GM10847 (cell line): ENCODE results near the gene CCDC88B.

Source experiments
- POLR2A ChIP-seq: IDR thresholded peaks from 2 replicates; pipeline ENCODE4 v1.6.1; 2011; ENCODE audit not compliant: insufficient read length; ENCODE audit errors: extremely low read depth

Gene CCDC88B, protein sequence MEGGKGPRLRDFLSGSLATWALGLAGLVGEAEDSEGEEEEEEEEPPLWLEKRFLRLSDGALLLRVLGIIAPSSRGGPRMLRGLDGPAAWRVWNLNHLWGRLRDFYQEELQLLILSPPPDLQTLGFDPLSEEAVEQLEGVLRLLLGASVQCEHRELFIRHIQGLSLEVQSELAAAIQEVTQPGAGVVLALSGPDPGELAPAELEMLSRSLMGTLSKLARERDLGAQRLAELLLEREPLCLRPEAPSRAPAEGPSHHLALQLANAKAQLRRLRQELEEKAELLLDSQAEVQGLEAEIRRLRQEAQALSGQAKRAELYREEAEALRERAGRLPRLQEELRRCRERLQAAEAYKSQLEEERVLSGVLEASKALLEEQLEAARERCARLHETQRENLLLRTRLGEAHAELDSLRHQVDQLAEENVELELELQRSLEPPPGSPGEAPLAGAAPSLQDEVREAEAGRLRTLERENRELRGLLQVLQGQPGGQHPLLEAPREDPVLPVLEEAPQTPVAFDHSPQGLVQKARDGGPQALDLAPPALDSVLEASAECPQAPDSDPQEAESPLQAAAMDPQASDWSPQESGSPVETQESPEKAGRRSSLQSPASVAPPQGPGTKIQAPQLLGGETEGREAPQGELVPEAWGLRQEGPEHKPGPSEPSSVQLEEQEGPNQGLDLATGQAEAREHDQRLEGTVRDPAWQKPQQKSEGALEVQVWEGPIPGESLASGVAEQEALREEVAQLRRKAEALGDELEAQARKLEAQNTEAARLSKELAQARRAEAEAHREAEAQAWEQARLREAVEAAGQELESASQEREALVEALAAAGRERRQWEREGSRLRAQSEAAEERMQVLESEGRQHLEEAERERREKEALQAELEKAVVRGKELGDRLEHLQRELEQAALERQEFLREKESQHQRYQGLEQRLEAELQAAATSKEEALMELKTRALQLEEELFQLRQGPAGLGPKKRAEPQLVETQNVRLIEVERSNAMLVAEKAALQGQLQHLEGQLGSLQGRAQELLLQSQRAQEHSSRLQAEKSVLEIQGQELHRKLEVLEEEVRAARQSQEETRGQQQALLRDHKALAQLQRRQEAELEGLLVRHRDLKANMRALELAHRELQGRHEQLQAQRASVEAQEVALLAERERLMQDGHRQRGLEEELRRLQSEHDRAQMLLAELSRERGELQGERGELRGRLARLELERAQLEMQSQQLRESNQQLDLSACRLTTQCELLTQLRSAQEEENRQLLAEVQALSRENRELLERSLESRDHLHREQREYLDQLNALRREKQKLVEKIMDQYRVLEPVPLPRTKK (N-terminal part only)

GRCh38 chr11:64339754-64340408, at the start of gene CCDC88B:
CCDC88B (plus strand) TSS chr11:64340204; CDS start chr11:64340267, 63 bp downstream.
- peak; percentile 63 for TF ChIP-seq POLR2A

DNA sequence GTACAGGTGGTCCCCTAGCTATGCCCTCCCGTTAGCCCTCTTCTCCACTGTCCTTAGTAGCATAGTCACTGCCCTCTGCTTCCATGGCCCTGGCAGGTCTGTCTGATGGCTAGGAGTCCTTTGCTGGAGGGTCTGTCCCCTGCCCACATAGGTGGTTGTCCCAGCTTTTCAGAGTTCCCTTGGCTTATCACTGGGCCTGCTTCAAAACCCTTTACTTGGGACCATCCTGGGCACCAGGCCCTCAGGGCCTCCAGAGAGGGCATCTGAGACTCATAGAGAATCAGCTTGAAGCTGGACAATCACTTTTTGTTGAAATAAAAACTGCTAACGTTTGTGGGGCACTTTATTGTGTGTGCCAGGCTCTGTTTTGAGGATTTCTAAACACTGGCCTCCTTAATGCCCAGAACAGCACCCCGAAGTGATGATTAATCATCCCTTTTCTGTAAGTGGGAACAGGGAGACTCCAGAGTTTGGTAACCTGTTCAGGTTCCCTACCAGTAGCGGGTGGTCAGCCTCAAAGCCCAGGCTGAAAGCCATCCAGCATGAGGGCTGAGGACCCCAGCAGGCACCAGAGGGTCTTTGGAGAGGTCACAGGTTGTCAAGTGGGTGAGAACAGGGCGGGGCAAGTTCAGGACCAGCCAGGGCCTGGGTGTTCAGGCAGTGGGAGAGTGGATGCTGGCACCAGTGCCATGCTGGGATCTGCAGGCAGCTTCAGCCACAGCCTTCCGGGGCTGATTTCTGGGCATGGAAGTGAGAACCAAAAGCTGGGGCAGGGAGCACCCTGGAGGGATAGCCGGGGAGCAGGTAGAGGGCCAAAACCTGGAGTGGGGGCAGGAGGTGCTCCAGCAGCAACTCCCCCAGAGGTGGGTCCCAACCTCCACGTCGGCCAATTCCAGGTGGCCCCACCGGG, 49.4 kb upstream of the CCDC88B start:
- no peak for TF ChIP-seq POLR2A

- TF ChIP-seq POLR2A = no peak
Observed at GRCh38 chr11:64291262-64291751, 48.7 kb upstream of the CCDC88B start, which contains the start of gene KCNK4. KCNK4 (plus strand) TSS chr11:64291302; CDS start chr11:64293019, 1,717 bp downstream.

GRCh38 chr11:64291752-64292459, 48.1 kb upstream of the CCDC88B start:
- TF ChIP-seq POLR2A = no peak

GRCh38 chr11:64292460-64293254, 47.3 kb upstream of the CCDC88B start:
- TF ChIP-seq POLR2A = no peak

GRCh38 chr11:64294774-64295173, 45.2 kb upstream of the CCDC88B start:
- no peak for TF ChIP-seq POLR2A

DNA sequence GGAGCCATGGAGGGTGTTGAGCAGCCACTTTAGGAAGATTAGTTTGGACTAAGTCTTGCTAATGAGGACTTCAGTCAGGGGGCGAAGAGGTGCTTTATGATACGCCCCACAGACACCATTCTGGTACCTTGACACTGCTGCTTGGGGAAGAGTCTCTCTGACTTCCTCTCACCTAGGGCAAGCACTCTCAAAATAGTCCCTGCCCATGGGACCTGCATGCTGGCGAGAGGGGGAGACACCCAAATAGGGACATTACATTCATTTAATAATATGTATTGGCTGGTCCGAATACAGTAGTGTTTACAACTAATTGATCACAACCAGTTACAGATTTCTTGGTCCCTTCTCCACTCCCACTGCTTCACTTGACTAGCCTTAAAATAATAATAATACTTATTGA, 44.2 kb upstream of the CCDC88B start:
- TF ChIP-seq POLR2A = no peak

DNA sequence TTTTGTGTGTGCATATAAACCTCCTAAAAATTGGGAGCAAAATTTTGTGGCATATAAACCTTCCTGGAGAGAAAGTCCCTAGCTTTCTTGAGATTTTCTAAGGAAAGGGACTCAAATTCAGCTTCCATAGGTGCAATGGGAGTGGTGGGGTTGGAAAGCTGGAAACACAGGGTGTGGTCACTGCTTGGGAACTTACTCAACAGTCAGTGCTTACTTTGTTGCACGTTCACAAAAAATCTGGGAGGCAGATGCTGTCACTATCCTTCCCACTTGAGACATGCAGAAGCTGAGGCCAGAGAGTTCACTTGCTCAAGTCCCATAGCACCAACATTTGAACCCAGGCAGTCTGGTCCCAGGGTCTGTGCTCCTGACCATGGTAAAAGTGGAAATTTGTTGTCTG, 43.8 kb upstream of the CCDC88B start:
- TF ChIP-seq POLR2A = no peak

DNA sequence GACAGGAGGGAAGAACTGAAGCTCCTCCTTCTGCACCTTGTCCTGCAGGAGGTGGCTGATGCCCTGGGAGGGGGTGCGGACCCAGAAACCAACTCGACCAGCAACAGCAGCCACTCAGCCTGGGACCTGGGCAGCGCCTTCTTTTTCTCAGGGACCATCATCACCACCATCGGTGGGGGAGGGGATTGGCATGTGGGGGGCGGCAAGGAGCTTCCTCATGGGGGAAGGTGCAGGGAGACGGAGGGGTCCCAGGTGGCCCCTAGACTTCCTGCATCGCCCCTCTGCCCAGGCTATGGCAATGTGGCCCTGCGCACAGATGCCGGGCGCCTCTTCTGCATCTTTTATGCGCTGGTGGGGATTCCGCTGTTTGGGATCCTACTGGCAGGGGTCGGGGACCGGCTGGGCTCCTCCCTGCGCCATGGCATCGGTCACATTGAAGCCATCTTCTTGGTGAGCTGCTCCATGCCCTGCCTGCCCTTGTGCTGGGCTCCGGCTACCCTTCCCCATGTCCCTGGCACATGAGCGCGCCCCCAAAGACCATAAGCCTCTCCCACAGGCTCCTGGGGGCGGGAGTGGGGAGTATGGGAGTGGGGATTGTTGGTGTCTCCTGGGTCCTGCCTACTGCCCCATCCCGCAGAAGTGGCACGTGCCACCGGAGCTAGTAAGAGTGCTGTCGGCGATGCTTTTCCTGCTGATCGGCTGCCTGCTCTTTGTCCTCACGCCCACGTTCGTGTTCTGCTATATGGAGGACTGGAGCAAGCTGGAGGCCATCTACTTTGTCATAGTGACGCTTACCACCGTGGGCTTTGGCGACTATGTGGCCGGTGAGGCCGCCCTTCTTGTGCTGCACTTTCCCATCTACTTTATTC, 42.9 kb upstream of the CCDC88B start:
- TF ChIP-seq POLR2A = no peak

GRCh38 chr11:64297699-64298358, 42.2 kb upstream of the CCDC88B start:
- no peak for TF ChIP-seq POLR2A
